GM21717 (cell line): ENCODE data around the gene WIPF3.

Experiments
- ATAC-seq: cut with Tn5 transposase; IDR thresholded peaks from one replicate; pipeline ENCODE4 v1.9.1; 2021; ENCODE audit warnings: mild to moderate bottlenecking, moderate library complexity; ENCODE audit not compliant: unreplicated experiment

Gene WIPF3

GRCh38 chr7:29898301-29898700 is 92.0 kb downstream of the WIPF3 start:
- no peak for ATAC-seq

- no peak for ATAC-seq
These were observed 94.4 kb downstream of the WIPF3 start for GRCh38 chr7:29900745-29901144.

GRCh38 chr7:29906200-29907022 is 100.1 kb downstream of the WIPF3 start:
- ATAC-seq: no peak

GRCh38 chr7:29914180-29914579 is 107.9 kb downstream of the WIPF3 start:
- no peak for ATAC-seq

- ATAC-seq: no peak
These were observed 109.3 kb downstream of the WIPF3 start for GRCh38 chr7:29915481-29916215.

GRCh38 chr7:29917641-29918040 is 111.3 kb downstream of the WIPF3 start:
- ATAC-seq: no peak

- ATAC-seq: no peak
These were observed 112.5 kb downstream of the WIPF3 start for GRCh38 chr7:29918850-29919249.

- no peak for ATAC-seq
These were observed 113.5 kb downstream of the WIPF3 start for GRCh38 chr7:29919790-29920189.

- no peak for ATAC-seq
These were observed 114.2 kb downstream of the WIPF3 start for GRCh38 chr7:29920491-29920890.

GRCh38 chr7:29921404-29922010 is 115.2 kb downstream of the WIPF3 start:
- ATAC-seq: peak; percentile 88

- ATAC-seq: no peak
These were observed 116.8 kb downstream of the WIPF3 start for GRCh38 chr7:29922921-29923700.

GRCh38 chr7:29924006-29924405 is 117.7 kb downstream of the WIPF3 start:
- ATAC-seq: no peak

GRCh38 chr7:29924684-29925083 is 118.4 kb downstream of the WIPF3 start:
- ATAC-seq: no peak

- no peak for ATAC-seq
These were observed 119.9 kb downstream of the WIPF3 start for GRCh38 chr7:29926216-29926615.

GRCh38 chr7:29926741-29927140 is 120.4 kb downstream of the WIPF3 start:
- no peak for ATAC-seq

- ATAC-seq: no peak
These were observed 122.9 kb downstream of the WIPF3 start for GRCh38 chr7:29929018-29929807.

GRCh38 chr7:29935111-29935510 is 128.8 kb downstream of the WIPF3 start:
- no peak for ATAC-seq

- no peak for ATAC-seq
These were observed 130.8 kb downstream of the WIPF3 start for GRCh38 chr7:29937132-29937531.

- ATAC-seq: no peak
These were observed 133.9 kb downstream of the WIPF3 start for GRCh38 chr7:29940199-29940598.

GRCh38 chr7:29945259-29945809 is 139.0 kb downstream of the WIPF3 start:
- no peak for ATAC-seq
